HG03139 (cell line): ENCODE measurements around the gene RARS1.

Source experiments
- ATAC-seq: cut with Tn5 transposase; IDR thresholded peaks from one replicate; pipeline ENCODE4 v1.9.1; 2021; ENCODE audit not compliant: unreplicated experiment

The RARS1 gene

GRCh38 chr5:168553377-168554130 is 67.3 kb downstream of the RARS1 start:
- no peak for ATAC-seq

GRCh38 chr5:168557389-168557788 is 71.1 kb downstream of the RARS1 start:
- no peak for ATAC-seq

GRCh38 chr5:168562279-168562678 is 76.0 kb downstream of the RARS1 start:
- ATAC-seq = no peak

- no peak for ATAC-seq
Measured at GRCh38 chr5:168563959-168564358, 77.7 kb downstream of the RARS1 start.

GRCh38 chr5:168568738-168569137 is 82.5 kb downstream of the RARS1 start:
- no peak for ATAC-seq
